Amniotic stem cell (primary cell): ENCODE data around the gene DTWD2.
"Not testable (repeated sequence)": the region's sequence is repeated elsewhere in the genome, so short reads cannot be mapped to it uniquely, and the experiment has no call there.

Experiments used
- DNase-seq: peaks from one replicate; lab custom pipeline; 2025; lab: John Stamatoyannopoulos, UW

DTWD2 gene

GRCh38 chr5:118875131-118875530 is 113.2 kb downstream of the DTWD2 start:
- no peak for DNase-seq

- DNase-seq: no peak
These were observed 114.9 kb downstream of the DTWD2 start for GRCh38 chr5:118873417-118873816.

GRCh38 chr5:118863345-118863744 is 125.0 kb downstream of the DTWD2 start:
- DNase-seq: no peak

- DNase-seq: no peak
These were observed 125.8 kb downstream of the DTWD2 start for GRCh38 chr5:118862596-118862995.

- no peak for DNase-seq
These were observed 130.6 kb downstream of the DTWD2 start for GRCh38 chr5:118857700-118858099.

- no peak for DNase-seq
These were observed 133.5 kb downstream of the DTWD2 start for GRCh38 chr5:118854819-118855218.

- DNase-seq: not testable (repeated sequence)
These were observed 136.6 kb downstream of the DTWD2 start for GRCh38 chr5:118851785-118852184.

GRCh38 chr5:118849507-118849906 is 138.8 kb downstream of the DTWD2 start:
- DNase-seq: not testable (repeated sequence)

GRCh38 chr5:118844351-118844750 is 144.0 kb downstream of the DTWD2 start:
- no peak for DNase-seq

- no peak for DNase-seq
These were observed 153.6 kb downstream of the DTWD2 start for GRCh38 chr5:118834710-118835109.

- no peak for DNase-seq
These were observed 155.4 kb downstream of the DTWD2 start for GRCh38 chr5:118832974-118833373.

- no peak for DNase-seq
These were observed 163.1 kb downstream of the DTWD2 start for GRCh38 chr5:118825226-118825625.

GRCh38 chr5:118818604-118819003 is 169.7 kb downstream of the DTWD2 start:
- no peak for DNase-seq

- no peak for DNase-seq
These were observed 179.9 kb downstream of the DTWD2 start for GRCh38 chr5:118808441-118808840.

- no peak for DNase-seq
These were observed 181.8 kb downstream of the DTWD2 start for GRCh38 chr5:118806571-118806970.

GRCh38 chr5:118802335-118802734 is 186.0 kb downstream of the DTWD2 start:
- DNase-seq: no peak

GRCh38 chr5:118796081-118796480 is 192.3 kb downstream of the DTWD2 start:
- DNase-seq: no peak

GRCh38 chr5:118794281-118794680 is 194.1 kb downstream of the DTWD2 start:
- no peak for DNase-seq

- no peak for DNase-seq
These were observed 194.7 kb downstream of the DTWD2 start for GRCh38 chr5:118793652-118794051.

GRCh38 chr5:118793091-118793490 is 195.3 kb downstream of the DTWD2 start:
- DNase-seq: no peak

- DNase-seq: peak; percentile 59
These were observed 196.2 kb downstream of the DTWD2 start for GRCh38 chr5:118791926-118792734.

- DNase-seq: no peak
These were observed 199.0 kb downstream of the DTWD2 start for GRCh38 chr5:118789366-118789765.

- no peak for DNase-seq
These were observed 200.0 kb downstream of the DTWD2 start for GRCh38 chr5:118788351-118788750.
